Stomach smooth muscle (tissue), 2 donors: Measurements from ENCODE around the gene B3GNT8.

Source experiments
- H3K27ac ChIP-seq: one replicate; pipeline ENCODE4 v1.7.0; 2013; ENCODE audit warnings: mild to moderate bottlenecking, low read length, inconsistent platforms
- H3K27me3 ChIP-seq, 2 donors: one replicate each; pipeline ENCODE4 v1.7.0; 2013; ENCODE audit warnings: low read length in 2 of 2; ENCODE audit not compliant: insufficient read depth in 2 of 2, control insufficient read depth in 1 of 2
- H3K36me3 ChIP-seq, 2 donors: one replicate each; pipeline ENCODE4 v1.7.0; 2013; ENCODE audit warnings: low read length in 2 of 2; ENCODE audit not compliant: control insufficient read depth in 2 of 2, insufficient read depth in 2 of 2
- H3K4me1 ChIP-seq: one replicate; pipeline ENCODE4 v1.7.0; 2013; ENCODE audit warnings: low read length; ENCODE audit not compliant: control insufficient read depth, insufficient read depth
- H3K4me3 ChIP-seq, 2 donors: one replicate each; pipeline ENCODE4 v1.7.0; 2013; ENCODE audit warnings: low read length in 2 of 2
- H3K9ac ChIP-seq, 2 donors: one replicate each; pipeline ENCODE4 v1.7.0; 2013; ENCODE audit warnings: low read length in 2 of 2, mild to moderate bottlenecking in 1 of 2
- H3K9me3 ChIP-seq, 2 donors: one replicate each; pipeline ENCODE4 v1.7.0; 2013; ENCODE audit warnings: low read length in 2 of 2; ENCODE audit not compliant: control insufficient read depth in 2 of 2
- donor health status: healthy.
- donor health status: Pancreatic carcinoma.

B3GNT8 gene

GRCh38 chr19:41449079-41449864 is 22.1 kb upstream of the B3GNT8 start:
- H3K9ac ChIP-seq, result no peak overlapping the region
- H3K27ac ChIP-seq, result no peak overlapping the region

GRCh38 chr19:41447732-41448332 is 20.7 kb upstream of the B3GNT8 start:
- no peak overlapping the region for H3K27ac ChIP-seq

More at GRCh38 chr19:41449079-41449864, 22.1 kb upstream of the B3GNT8 start:
- peak overlapping the region; percentile 27 to 54 for H3K4me3 ChIP-seq
- no peaks in the 10 kb centered on the region for H3K36me3 ChIP-seq
- H3K4me1 ChIP-seq, result peaks cover 3% of the 10 kb centered on the region
- H3K9me3 ChIP-seq, result no peaks in the 10 kb centered on the region
- H3K27me3 ChIP-seq, result peaks cover 5 to 8% of the 10 kb centered on the region in 2 donors

GRCh38 chr19:41445575-41445974 is 18.4 kb upstream of the B3GNT8 start:
- H3K27ac ChIP-seq, result no peak overlapping the region
- H3K9me3 ChIP-seq, result no peaks in the 10 kb centered on the region
- H3K36me3 ChIP-seq, result no peaks in the 10 kb centered on the region
- no peak overlapping the region for H3K4me3 ChIP-seq
- H3K9ac ChIP-seq, result no peak overlapping the region
- H3K27me3 ChIP-seq, result peaks cover 5 to 16% of the 10 kb centered on the region in 2 donors
- peaks cover 3% of the 10 kb centered on the region for H3K4me1 ChIP-seq

More at GRCh38 chr19:41447732-41448332, 20.7 kb upstream of the B3GNT8 start:
- Histone ChIP-seq H3K27me3 (peaks cover 5 to 9% of the 10 kb centered on the region in 2 donors), H3K9me3 (no peaks in the 10 kb centered on the region), H3K4me1 (peaks cover 3% of the 10 kb centered on the region), H3K4me3 (no peak overlapping the region), H3K9ac (no peak overlapping the region), H3K36me3 (no peaks in the 10 kb centered on the region)

GRCh38 chr19:41443813-41444455 is 16.8 kb upstream of the B3GNT8 start:
- Histone ChIP-seq H3K27me3 (peaks cover 5 to 16% of the 10 kb centered on the region in 2 donors), H3K27ac (no peak overlapping the region), H3K4me1 (peaks cover 2% of the 10 kb centered on the region), H3K4me3 (no peak overlapping the region), H3K36me3 (no peaks in the 10 kb centered on the region), H3K9me3 (no peaks in the 10 kb centered on the region), H3K9ac (no peak overlapping the region)

- peaks cover 2% of the 10 kb centered on the region for H3K4me1 ChIP-seq
- H3K27ac ChIP-seq, result no peak within 1 kb of the TSS
- H3K9ac ChIP-seq, result no peak within 1 kb of the TSS
- peaks cover 5 to 15% of the 10 kb centered on the region in 2 donors for H3K27me3 ChIP-seq
- peaks cover 0 to 3% of the 10 kb centered on the region in 2 donors for H3K36me3 ChIP-seq
- H3K9me3 ChIP-seq, result no peaks in the 10 kb centered on the region
- no peak within 1 kb of the TSS for H3K4me3 ChIP-seq
Measured at GRCh38 chr19:41442473-41443355, 15.5 kb upstream of the B3GNT8 start, which contains the start of gene ERICH4. Gene ERICH4, plus strand, starts transcription at chr19:41443156. Its CDS starts 14 bp downstream, at chr19:41443170.

GRCh38 chr19:41441321-41441945 is 14.3 kb upstream of the B3GNT8 start:
- no peak overlapping the region for H3K4me3 ChIP-seq
- H3K4me1 ChIP-seq, result peaks cover 3% of the 10 kb centered on the region
- H3K27ac ChIP-seq, result no peak overlapping the region
- peaks cover 2 to 11% of the 10 kb centered on the region in 2 donors for H3K27me3 ChIP-seq
- H3K36me3 ChIP-seq, result peaks cover 0 to 9% of the 10 kb centered on the region in 2 donors
- no peak overlapping the region for H3K9ac ChIP-seq
- no peaks in the 10 kb centered on the region for H3K9me3 ChIP-seq

GRCh38 chr19:41439441-41440222 is 12.5 kb upstream of the B3GNT8 start, which contains the start of gene DMAC2:
Gene DMAC2, minus strand, starts transcription at chr19:41439912. Its CDS starts 13 bp downstream, at chr19:41439899.
- peak within 1 kb of the TSS; percentile 91 to 95 for H3K9ac ChIP-seq
- H3K9me3 ChIP-seq, result no peaks in the 10 kb centered on the region
- peak within 1 kb of the TSS; percentile 98 to 99 for H3K4me3 ChIP-seq
- H3K27ac ChIP-seq, result peak within 1 kb of the TSS; percentile 96
- peaks cover 0 to 8% of the 10 kb centered on the region in 2 donors for H3K27me3 ChIP-seq
- peaks cover 3% of the 10 kb centered on the region for H3K4me1 ChIP-seq
- H3K36me3 ChIP-seq, result peaks cover 0 to 12% of the 10 kb centered on the region in 2 donors

- H3K9ac ChIP-seq, result no peak overlapping the region
- H3K27me3 ChIP-seq, result peaks cover 0 to 8% of the 10 kb centered on the region in 2 donors
- H3K4me3 ChIP-seq, result no peak overlapping the region
- H3K27ac ChIP-seq, result no peak overlapping the region
- H3K9me3 ChIP-seq, result no peaks in the 10 kb centered on the region
- H3K36me3 ChIP-seq, result peaks cover 6 to 13% of the 10 kb centered on the region in 2 donors
- peaks cover 3% of the 10 kb centered on the region for H3K4me1 ChIP-seq
Measured at GRCh38 chr19:41437944-41438574, 10.9 kb upstream of the B3GNT8 start.

- Histone ChIP-seq H3K27ac (no peak overlapping the region), H3K27me3 (peaks cover 0 to 3% of the 10 kb centered on the region in 2 donors), H3K36me3 (peaks cover 20 to 28% of the 10 kb centered on the region in 2 donors), H3K9me3 (no peaks in the 10 kb centered on the region), H3K4me3 (no peak overlapping the region), H3K9ac (no peak overlapping the region), H3K4me1 (peaks cover 3% of the 10 kb centered on the region)
Measured at GRCh38 chr19:41436674-41436951, 9.4 kb upstream of the B3GNT8 start.
